GM21529 (cell line): ENCODE measurements around the gene GSX1.
"Not testable (repeated sequence)": the region's sequence is repeated elsewhere in the genome, so short reads cannot be mapped to it uniquely, and the experiment has no call there.

Experiments used
- ATAC-seq: cut with Tn5 transposase; IDR thresholded peaks from one replicate; pipeline ENCODE4 v1.9.1; 2021; ENCODE audit not compliant: unreplicated experiment

Gene GSX1

GRCh38 chr13:27793507-27794367 is 1.5 kb downstream of the GSX1 start:
- ATAC-seq: no peak

GRCh38 chr13:27794368-27794691 is 2.0 kb downstream of the GSX1 start:
- no peak for ATAC-seq

- no peak for ATAC-seq
Measured at GRCh38 chr13:27794921-27795717, 2.8 kb downstream of the GSX1 start.

- no peak for ATAC-seq
Measured at GRCh38 chr13:27795718-27796019, 3.4 kb downstream of the GSX1 start.

GRCh38 chr13:27796544-27797227 is 4.4 kb downstream of the GSX1 start:
- no peak for ATAC-seq

GRCh38 chr13:27797228-27797624 is 4.9 kb downstream of the GSX1 start:
- ATAC-seq: no peak

GRCh38 chr13:27806744-27807387 is 14.6 kb downstream of the GSX1 start:
- ATAC-seq: no peak

- no peak for ATAC-seq
Measured at GRCh38 chr13:27808851-27809550, 16.7 kb downstream of the GSX1 start.

- ATAC-seq: no peak
Measured at GRCh38 chr13:27810009-27810408, 17.7 kb downstream of the GSX1 start.

- no peak for ATAC-seq
Measured at GRCh38 chr13:27810461-27810860, 18.2 kb downstream of the GSX1 start.

GRCh38 chr13:27813826-27814225 is 21.5 kb downstream of the GSX1 start:
- ATAC-seq: no peak

GRCh38 chr13:27817832-27818231 is 25.5 kb downstream of the GSX1 start:
- ATAC-seq: not testable (repeated sequence)

- ATAC-seq: no peak
Measured at GRCh38 chr13:27820524-27821482, 28.5 kb downstream of the GSX1 start.

GRCh38 chr13:27821566-27821965 is 29.3 kb downstream of the GSX1 start:
- ATAC-seq: no peak

- no peak for ATAC-seq
Measured at GRCh38 chr13:27822258-27822872, 30.1 kb downstream of the GSX1 start.

GRCh38 chr13:27822873-27823311 is 30.6 kb downstream of the GSX1 start:
- ATAC-seq: no peak

- no peak for ATAC-seq
Measured at GRCh38 chr13:27824121-27824520, 31.8 kb downstream of the GSX1 start.

GRCh38 chr13:27825072-27825471 is 32.8 kb downstream of the GSX1 start:
- no peak for ATAC-seq
